ENCODE data around the gene OR52R1.

DNA sequence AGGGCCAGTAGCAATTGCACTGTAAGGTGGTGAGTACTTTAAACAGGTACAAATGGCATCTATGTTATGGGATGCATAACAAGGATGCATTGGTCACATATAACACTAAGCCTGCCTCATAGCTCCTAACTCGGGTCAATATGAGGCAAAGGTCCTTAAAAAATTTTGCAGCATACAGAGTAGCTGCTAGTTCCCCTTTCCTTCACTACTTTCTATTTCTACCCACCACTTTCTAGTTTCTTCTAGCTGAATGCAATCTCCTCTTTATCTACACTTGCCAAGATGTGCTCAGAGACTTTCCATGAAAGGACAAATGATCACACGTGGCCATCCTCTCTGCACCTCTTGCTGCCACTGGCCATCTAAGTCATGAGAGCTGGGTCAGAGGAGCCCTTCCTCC is 26.7 kb upstream of the OR52R1 start:
- TF ChIP-seq POLR2A (IDR thresholded peaks at IDR 0.05; ENCODE audit: low read length), result no peak
- no peak for TF ChIP-seq GATA1 (IDR thresholded peaks at IDR 0.05; ENCODE audit: low read depth, low read length)
